Raji (cell line): ENCODE measurements around the gene GATA3.

Source experiments
- POLR2A ChIP-seq: IDR thresholded peaks from 2 replicates; pipeline ENCODE4 v1.6.1; 2011; ENCODE audit warnings: low read depth, low read length, control low read depth; ENCODE audit not compliant: insufficient read depth

GATA3 gene

DNA sequence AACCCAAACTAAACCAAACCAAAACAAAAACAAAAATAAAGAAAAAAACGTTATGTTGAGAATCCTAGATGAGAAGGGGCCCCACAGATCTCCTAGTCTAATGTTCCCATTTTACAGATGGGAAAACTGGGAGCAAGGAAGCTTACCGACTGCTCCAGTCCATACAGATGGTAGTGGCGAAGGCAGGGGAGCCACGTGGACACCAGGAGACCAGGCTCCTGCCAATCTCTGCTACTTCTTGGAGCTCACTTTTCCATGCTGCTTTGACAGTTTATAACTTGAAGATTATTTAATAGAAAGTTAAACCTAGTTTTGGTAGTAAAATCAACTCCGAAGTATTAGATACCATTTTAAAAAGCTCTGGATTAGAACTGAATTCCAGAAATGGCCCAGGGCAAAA is 62.0 kb downstream of the GATA3 start:
- TF ChIP-seq POLR2A: no peak

DNA sequence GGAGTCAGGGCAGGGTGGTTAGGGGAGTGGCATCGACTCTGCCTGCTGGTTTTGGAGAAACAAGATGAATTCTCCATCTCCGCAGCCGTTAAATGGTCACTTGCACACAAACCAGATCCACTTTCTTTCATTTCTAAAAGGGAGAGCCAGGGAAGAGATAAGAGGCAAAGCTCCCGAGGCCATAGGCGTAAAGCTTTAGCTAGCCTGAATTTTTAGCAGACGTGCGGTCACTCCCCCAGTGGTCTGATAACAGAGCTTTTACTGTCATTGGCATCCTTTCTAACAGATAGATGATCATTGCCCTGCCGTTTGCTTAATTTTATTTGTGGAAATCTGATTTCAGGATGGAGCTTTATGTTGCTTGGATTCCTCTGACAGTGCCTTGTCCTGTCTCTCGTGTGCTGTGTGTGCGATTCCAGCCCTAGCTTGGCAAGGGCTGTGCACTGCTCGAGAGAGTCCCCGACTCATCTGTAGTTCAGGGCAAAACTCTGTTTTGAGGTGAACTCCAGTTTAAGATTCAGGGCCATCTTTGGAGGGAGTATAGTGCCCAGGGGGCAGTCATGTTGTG is 62.5 kb downstream of the GATA3 start:
- no peak for TF ChIP-seq POLR2A

DNA sequence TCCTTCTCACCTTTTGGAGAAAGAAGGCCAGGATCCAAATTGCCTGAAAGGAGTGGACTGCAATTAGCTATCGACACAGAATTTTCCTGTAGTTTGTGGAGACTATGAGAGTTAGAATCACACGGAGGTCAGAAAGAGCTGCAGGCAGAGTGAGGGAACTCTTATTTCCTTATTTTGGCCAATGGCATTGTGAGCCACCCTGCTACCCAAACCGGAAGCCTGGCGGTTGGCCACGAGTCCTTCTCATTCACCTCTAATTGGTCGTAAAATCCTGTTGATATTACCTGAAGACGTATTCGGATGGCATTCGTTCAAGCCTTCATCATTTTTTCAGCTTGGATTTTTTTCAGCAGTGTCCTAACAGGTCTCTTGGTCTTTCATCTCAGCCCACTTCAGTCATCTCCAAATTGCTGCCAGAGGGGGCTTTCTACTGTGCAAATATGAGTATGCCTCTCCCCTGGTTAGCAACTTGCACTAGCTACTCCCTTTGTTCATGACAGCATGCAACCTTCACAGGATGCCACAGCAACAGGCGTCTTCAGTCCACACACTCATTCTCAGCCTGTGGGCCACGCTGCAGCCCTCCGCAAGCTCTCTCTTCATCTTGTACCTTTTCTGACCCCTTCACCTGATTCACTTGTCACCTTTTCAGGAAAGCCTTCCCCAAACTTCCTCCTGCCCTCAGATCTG is 66.9 kb downstream of the GATA3 start:
- TF ChIP-seq POLR2A: no peak

DNA sequence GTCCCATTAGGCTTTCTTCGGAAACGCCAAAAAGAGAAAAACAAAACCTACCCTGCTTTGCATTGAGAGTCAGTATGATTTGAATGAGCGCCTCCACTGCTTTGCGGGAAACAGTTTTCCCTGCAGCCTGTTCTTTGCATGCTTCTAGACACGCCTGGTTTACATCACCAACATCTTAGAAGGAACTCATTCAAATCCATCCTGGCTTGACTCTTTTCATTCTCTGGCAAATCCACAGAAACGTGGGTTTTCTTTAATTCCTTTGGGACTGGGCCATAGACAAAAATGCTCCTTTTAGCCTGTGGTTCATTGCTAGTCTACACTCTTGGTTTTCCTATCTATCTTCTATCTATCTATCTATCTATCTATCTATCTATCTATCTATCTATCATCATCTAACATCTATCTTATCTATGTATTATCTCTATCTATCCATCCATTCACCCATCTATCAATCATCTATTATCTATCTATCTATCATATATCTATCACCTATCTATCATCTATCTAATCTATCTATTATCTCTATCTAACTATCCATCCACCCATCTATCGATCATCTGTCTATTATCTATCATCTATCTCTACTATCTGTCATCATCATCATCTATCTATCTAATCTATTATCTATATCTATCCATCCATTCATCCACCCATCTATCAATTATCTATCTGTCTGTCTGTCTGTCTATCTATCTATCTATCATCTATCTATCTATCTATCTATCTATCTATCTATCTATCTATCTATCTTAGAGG is 68.3 kb downstream of the GATA3 start:
- no peak for TF ChIP-seq POLR2A

DNA sequence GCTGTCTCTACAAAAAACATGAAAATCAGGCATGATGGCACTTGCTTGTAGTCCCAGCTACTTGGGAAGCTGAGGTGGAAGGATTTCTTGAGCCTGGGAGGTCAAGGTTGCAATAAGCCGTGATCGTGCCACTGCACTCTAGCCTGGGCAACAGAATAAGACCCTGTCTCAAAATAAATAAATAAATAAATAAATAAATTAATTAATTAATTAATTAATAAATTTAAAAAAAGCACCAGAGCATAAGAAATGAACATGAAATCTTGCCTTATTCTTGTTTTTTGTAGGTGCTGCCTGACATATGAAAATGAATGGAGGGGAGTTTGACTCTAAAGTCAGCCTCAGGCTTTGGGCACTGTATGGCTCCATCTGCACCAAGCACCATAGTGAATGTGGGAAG is 69.9 kb downstream of the GATA3 start:
- no peak for TF ChIP-seq POLR2A
